Chondrocyte (in vitro differentiated cells): Measurements from ENCODE around the gene ACSL5. TPM values are rescaled to one million over a fixed set of nuclear protein-coding genes. Genes with fewer than 3 reads are reported as not detected.

Source experiments
- DNase-seq: peaks from one replicate; pipeline ENCODE4 v3.0.0; 2021; ENCODE audit warnings: mixed read lengths, low spot score
- H3K27ac Mint-ChIP-seq: one replicate; pipeline ENCODE4 v1.8.0; 2021; ENCODE audit warnings: mild to moderate bottlenecking, moderate library complexity, mixed read lengths; ENCODE audit not compliant: unreplicated experiment
- H3K27me3 Mint-ChIP-seq: 2 replicates; pipeline ENCODE4 v1.8.0; 2021; ENCODE audit warnings: low read depth, mixed read lengths
- H3K36me3 Mint-ChIP-seq: 2 replicates; pipeline ENCODE4 v1.8.0; 2021; ENCODE audit warnings: low read depth, mixed read lengths
- H3K4me1 Mint-ChIP-seq: 2 replicates; pipeline ENCODE4 v1.8.0; 2021; ENCODE audit warnings: low read depth, mild to moderate bottlenecking, mixed read lengths
- H3K4me3 Mint-ChIP-seq: one replicate; pipeline ENCODE4 v1.8.0; 2021; ENCODE audit warnings: mild to moderate bottlenecking, moderate library complexity, mixed read lengths; ENCODE audit not compliant: unreplicated experiment
- H3K9me3 Mint-ChIP-seq: 2 replicates; pipeline ENCODE4 v1.8.0; 2021; ENCODE audit warnings: low read depth, mixed read lengths
- CTCF ChIP-seq: fragments of 200-600 bp; sonication (generic); IDR thresholded peaks from 2 replicates; pipeline ENCODE4 v1.5.0; 2021; ENCODE audit warnings: antibody characterized with exemption, mild to moderate bottlenecking, moderate library complexity
- long read RNA-seq: library from polyadenylated mRNA; stranded (forward); transcript quantifications from one replicate; pipeline ENCODE4 v2.0.0, GENCODE V29; 2021
- total RNA-seq: library from RNA; stranded (reverse); gene quantifications from 3 replicates; pipeline ENCODE4 v1.2.1, GENCODE V29; 2021

The ACSL5 gene
- total RNA-seq = 0.15 to 0.53 TPM (median 0.27 TPM) in 3 replicates
- long read RNA-seq, partial matches to known transcripts = 0 of 3 reads
- long read RNA-seq, other reads (novel, unspliced or antisense) = 2 of 3 reads

- no peaks in the 10 kb centered on the region for H3K9me3 Mint-ChIP-seq
- no peak for DNase-seq
- H3K27me3 Mint-ChIP-seq = no peaks in the 10 kb centered on the region
- H3K27ac Mint-ChIP-seq = no peak within 1 kb of the TSS
- no peaks in the 10 kb centered on the region for H3K36me3 Mint-ChIP-seq
- no peak within 1 kb of the TSS for H3K4me3 Mint-ChIP-seq
- TF ChIP-seq CTCF = no peak
- peaks cover 19% of the 10 kb centered on the region for H3K4me1 Mint-ChIP-seq
Observed at GRCh38 chr10:112373912-112374338, at the start of gene ACSL5. TSS of gene ACSL5 (plus strand) at chr10:112374116. CDS start at chr10:112394947, 20,831 bp downstream.

GRCh38 chr10:112327678-112328077 lies 46.2 kb upstream of the ACSL5 start:
- no peak for DNase-seq
- Mint-ChIP-seq H3K4me1 (no peaks in the 10 kb centered on the region), H3K27me3 (peaks cover 17% of the 10 kb centered on the region), H3K27ac (no peak overlapping the region), H3K36me3 (no peaks in the 10 kb centered on the region), H3K9me3 (no peaks in the 10 kb centered on the region), H3K4me3 (no peak overlapping the region)
- no peak for TF ChIP-seq CTCF

- H3K27me3 Mint-ChIP-seq = peaks cover 16% of the 10 kb centered on the region
- DNase-seq = no peak
- H3K4me1 Mint-ChIP-seq = no peaks in the 10 kb centered on the region
- H3K27ac Mint-ChIP-seq = no peak overlapping the region
- TF ChIP-seq CTCF = no peak
- no peak overlapping the region for H3K4me3 Mint-ChIP-seq
- no peaks in the 10 kb centered on the region for H3K36me3 Mint-ChIP-seq
- H3K9me3 Mint-ChIP-seq = no peaks in the 10 kb centered on the region
Observed at GRCh38 chr10:112330162-112330561, 43.8 kb upstream of the ACSL5 start.

GRCh38 chr10:112330607-112331160 lies 43.2 kb upstream of the ACSL5 start:
- peaks cover 13% of the 10 kb centered on the region for H3K27me3 Mint-ChIP-seq
- no peaks in the 10 kb centered on the region for H3K4me1 Mint-ChIP-seq
- DNase-seq = no peak
- no peak for TF ChIP-seq CTCF
- H3K27ac Mint-ChIP-seq = no peak overlapping the region
- H3K9me3 Mint-ChIP-seq = no peaks in the 10 kb centered on the region
- no peak overlapping the region for H3K4me3 Mint-ChIP-seq
- H3K36me3 Mint-ChIP-seq = no peaks in the 10 kb centered on the region

- Mint-ChIP-seq H3K27ac (no peak overlapping the region), H3K4me1 (no peaks in the 10 kb centered on the region), H3K36me3 (no peaks in the 10 kb centered on the region), H3K9me3 (no peaks in the 10 kb centered on the region), H3K27me3 (peaks cover 14% of the 10 kb centered on the region), H3K4me3 (no peak overlapping the region)
- no peak for TF ChIP-seq CTCF
- DNase-seq = no peak
Observed at GRCh38 chr10:112332022-112332421, 41.9 kb upstream of the ACSL5 start.
